ENCODE results near the gene MYNN. TPM values are rescaled to one million over a fixed set of nuclear protein-coding genes. Genes with fewer than 3 reads are reported as not detected.

MYNN gene
- polyA plus RNA-seq, 1 donor from 2014 or later, result 15.2 TPM

GRCh38 chr3:169804681-169805080 is 31.5 kb downstream of the MYNN start:
- Mint-ChIP-seq H3K9me3 (no peaks in the 10 kb centered on the region), H3K4me3 (no peak overlapping the region), H3K27ac (no peak overlapping the region), H3K36me3 (no peaks in the 10 kb centered on the region), H3K4me1 (peaks cover 0 to 3% (median 2%) of the 10 kb centered on the region in 3 donors), H3K27me3 (no peaks in the 10 kb centered on the region)

- Mint-ChIP-seq H3K27me3 (no peaks in the 10 kb centered on the region), H3K36me3 (no peaks in the 10 kb centered on the region), H3K4me3 (peak overlapping the region in 1 of 4 donors; percentile 71), H3K9me3 (no peaks in the 10 kb centered on the region), H3K27ac (peak overlapping the region; percentile 17 to 41 (median 22)), H3K4me1 (peaks cover 17 to 20% (median 18%) of the 10 kb centered on the region in 3 donors)
Measured at GRCh38 chr3:169809230-169809795, 36.1 kb downstream of the MYNN start.

GRCh38 chr3:169811631-169812331 is 38.6 kb downstream of the MYNN start:
- H3K27ac Mint-ChIP-seq, result peak overlapping the region in 2 of 3 donors; percentile 16 to 76
- H3K4me1 Mint-ChIP-seq, result peaks cover 19 to 21% (median 20%) of the 10 kb centered on the region in 3 donors
- H3K27me3 Mint-ChIP-seq, result no peaks in the 10 kb centered on the region

GRCh38 chr3:169812332-169813235 is 39.4 kb downstream of the MYNN start, which contains the start of the genes LRRC34 and LRRIQ4:
Gene LRRC34, minus strand, starts transcription at chr3:169812904. Its CDS starts 356 bp downstream, at chr3:169812548.
Gene LRRIQ4, plus strand, starts transcription at chr3:169812870. Its CDS starts 9,052 bp downstream, at chr3:169821922.
- Mint-ChIP-seq H3K4me3 (peak within 1 kb of the TSS; percentile 85 to 94 (median 90)), H3K9me3 (peaks cover 0 to 10% (median 0%) of the 10 kb centered on the region in 3 donors), H3K4me1 (peaks cover 19 to 21% (median 20%) of the 10 kb centered on the region in 3 donors), H3K27me3 (no peaks in the 10 kb centered on the region), H3K36me3 (no peaks in the 10 kb centered on the region), H3K27ac (peak within 1 kb of the TSS; percentile 12 to 90 (median 76))

More at GRCh38 chr3:169811631-169812331, 38.6 kb downstream of the MYNN start:
- peak overlapping the region; percentile 85 to 94 (median 90) for H3K4me3 Mint-ChIP-seq
- H3K9me3 Mint-ChIP-seq, result peaks cover 0 to 10% (median 0%) of the 10 kb centered on the region in 3 donors
- H3K36me3 Mint-ChIP-seq, result no peaks in the 10 kb centered on the region

- Mint-ChIP-seq H3K4me1 (peaks cover 19 to 21% (median 20%) of the 10 kb centered on the region in 3 donors), H3K9me3 (peaks cover 0 to 10% (median 0%) of the 10 kb centered on the region in 3 donors), H3K4me3 (peak overlapping the region; percentile 82 to 94 (median 90)), H3K36me3 (no peaks in the 10 kb centered on the region), H3K27ac (peak overlapping the region; percentile 12 to 90 (median 30)), H3K27me3 (no peaks in the 10 kb centered on the region)
Measured at GRCh38 chr3:169813278-169813677, 40.1 kb downstream of the MYNN start.

- Mint-ChIP-seq H3K4me1 (peaks cover 19 to 21% (median 20%) of the 10 kb centered on the region in 3 donors), H3K27ac (peak overlapping the region; percentile 12 to 90 (median 30)), H3K9me3 (peaks cover 0 to 10% (median 0%) of the 10 kb centered on the region in 3 donors), H3K27me3 (no peaks in the 10 kb centered on the region), H3K4me3 (peak overlapping the region; percentile 82 to 94 (median 90)), H3K36me3 (no peaks in the 10 kb centered on the region)
Measured at GRCh38 chr3:169813757-169814517, 40.7 kb downstream of the MYNN start.

GRCh38 chr3:169815590-169816150 is 42.5 kb downstream of the MYNN start:
- peaks cover 17 to 20% (median 18%) of the 10 kb centered on the region in 3 donors for H3K4me1 Mint-ChIP-seq
- peak overlapping the region in 1 of 3 donors; percentile 57 for H3K27ac Mint-ChIP-seq
- no peak overlapping the region for H3K4me3 Mint-ChIP-seq
- H3K9me3 Mint-ChIP-seq, result peaks cover 0 to 10% (median 0%) of the 10 kb centered on the region in 3 donors
- H3K36me3 Mint-ChIP-seq, result no peaks in the 10 kb centered on the region
- no peaks in the 10 kb centered on the region for H3K27me3 Mint-ChIP-seq

- peaks cover 0 to 10% (median 0%) of the 10 kb centered on the region in 3 donors for H3K9me3 Mint-ChIP-seq
- no peaks in the 10 kb centered on the region for H3K36me3 Mint-ChIP-seq
- peak overlapping the region in 1 of 3 donors; percentile 54 for H3K27ac Mint-ChIP-seq
- no peak overlapping the region for H3K4me3 Mint-ChIP-seq
- no peaks in the 10 kb centered on the region for H3K27me3 Mint-ChIP-seq
- peaks cover 6 to 12% (median 7%) of the 10 kb centered on the region in 3 donors for H3K4me1 Mint-ChIP-seq
Measured at GRCh38 chr3:169818316-169818715, 45.1 kb downstream of the MYNN start.

GRCh38 chr3:169822091-169822490 is 48.9 kb downstream of the MYNN start:
- Mint-ChIP-seq H3K4me3 (no peak overlapping the region), H3K4me1 (no peaks in the 10 kb centered on the region), H3K27ac (no peak overlapping the region), H3K36me3 (no peaks in the 10 kb centered on the region), H3K9me3 (no peaks in the 10 kb centered on the region), H3K27me3 (no peaks in the 10 kb centered on the region)

GRCh38 chr3:169822540-169822939 is 49.3 kb downstream of the MYNN start:
- Mint-ChIP-seq H3K9me3 (no peaks in the 10 kb centered on the region), H3K4me3 (no peak overlapping the region), H3K4me1 (no peaks in the 10 kb centered on the region), H3K27me3 (no peaks in the 10 kb centered on the region), H3K27ac (no peak overlapping the region), H3K36me3 (no peaks in the 10 kb centered on the region)

GRCh38 chr3:169822983-169823382 is 49.8 kb downstream of the MYNN start:
- no peaks in the 10 kb centered on the region for H3K27me3 Mint-ChIP-seq
- H3K36me3 Mint-ChIP-seq, result no peaks in the 10 kb centered on the region
- no peak overlapping the region for H3K4me3 Mint-ChIP-seq
- H3K9me3 Mint-ChIP-seq, result no peaks in the 10 kb centered on the region
- H3K4me1 Mint-ChIP-seq, result no peaks in the 10 kb centered on the region
- no peak overlapping the region for H3K27ac Mint-ChIP-seq

- Mint-ChIP-seq H3K27me3 (no peaks in the 10 kb centered on the region), H3K4me3 (no peak overlapping the region), H3K36me3 (peaks cover 2% of the 10 kb centered on the region), H3K27ac (no peak overlapping the region), H3K9me3 (no peaks in the 10 kb centered on the region), H3K4me1 (peaks cover 0 to 2% (median 0%) of the 10 kb centered on the region in 3 donors)
Measured at GRCh38 chr3:169825316-169825715, 52.1 kb downstream of the MYNN start.

GRCh38 chr3:169827712-169828111 is 54.5 kb downstream of the MYNN start:
- peaks cover 1% of the 10 kb centered on the region for H3K27me3 Mint-ChIP-seq
- H3K36me3 Mint-ChIP-seq, result peaks cover 2% of the 10 kb centered on the region
- H3K27ac Mint-ChIP-seq, result no peak overlapping the region
- H3K4me1 Mint-ChIP-seq, result peaks cover under 1 to 2% (median 1%) of the 10 kb centered on the region in 3 donors
- H3K4me3 Mint-ChIP-seq, result no peak overlapping the region
- no peaks in the 10 kb centered on the region for H3K9me3 Mint-ChIP-seq

- Mint-ChIP-seq H3K4me1 (peaks cover 15 to 20% (median 16%) of the 10 kb centered on the region in 3 donors), H3K36me3 (no peaks in the 10 kb centered on the region), H3K9me3 (no peaks in the 10 kb centered on the region), H3K4me3 (peak overlapping the region in 1 of 4 donors; percentile 24), H3K27me3 (peaks cover 3% of the 10 kb centered on the region), H3K27ac (peak overlapping the region in 1 of 3 donors; percentile 39)
Measured at GRCh38 chr3:169835533-169835932, 62.3 kb downstream of the MYNN start.
